Activated CD4-positive, alpha-beta T cell treated with anti-CD3 and anti-CD28 coated beads for 36 hours (primary cell): Measurements from ENCODE around the gene CAMKMT. TPM values are rescaled to one million over a fixed set of nuclear protein-coding genes. Genes with fewer than 3 reads are reported as not detected.

Experiments
- total RNA-seq, 2 experiments: library from RNA; stranded (reverse); gene quantifications; one replicate each; pipeline ENCODE4 v1.2.3, GENCODE V29; 2021

Gene CAMKMT
- total RNA-seq, 2 experiments from 2014 or later: 10.8 to 13.3 TPM

Other genes with a start within 250 kb of the CAMKMT start
- gene PPM1B, start 193.1 kb upstream of the CAMKMT start, total RNA-seq: 10 to 100 TPM; 34.8 to 42.0 TPM
- gene SLC3A1, start 86.5 kb upstream of the CAMKMT start, total RNA-seq: not detected
- gene PREPL, start 453 bp upstream of the CAMKMT start, total RNA-seq: 10 to 100 TPM; 31.5 to 38.6 TPM